ENCODE results near the gene TSPEAR. TPM values are rescaled to one million over a fixed set of nuclear protein-coding genes. Genes with fewer than 3 reads are reported as not detected.

The TSPEAR gene
- total RNA-seq, 4 donors from 2014 or later = not detected

DNA sequence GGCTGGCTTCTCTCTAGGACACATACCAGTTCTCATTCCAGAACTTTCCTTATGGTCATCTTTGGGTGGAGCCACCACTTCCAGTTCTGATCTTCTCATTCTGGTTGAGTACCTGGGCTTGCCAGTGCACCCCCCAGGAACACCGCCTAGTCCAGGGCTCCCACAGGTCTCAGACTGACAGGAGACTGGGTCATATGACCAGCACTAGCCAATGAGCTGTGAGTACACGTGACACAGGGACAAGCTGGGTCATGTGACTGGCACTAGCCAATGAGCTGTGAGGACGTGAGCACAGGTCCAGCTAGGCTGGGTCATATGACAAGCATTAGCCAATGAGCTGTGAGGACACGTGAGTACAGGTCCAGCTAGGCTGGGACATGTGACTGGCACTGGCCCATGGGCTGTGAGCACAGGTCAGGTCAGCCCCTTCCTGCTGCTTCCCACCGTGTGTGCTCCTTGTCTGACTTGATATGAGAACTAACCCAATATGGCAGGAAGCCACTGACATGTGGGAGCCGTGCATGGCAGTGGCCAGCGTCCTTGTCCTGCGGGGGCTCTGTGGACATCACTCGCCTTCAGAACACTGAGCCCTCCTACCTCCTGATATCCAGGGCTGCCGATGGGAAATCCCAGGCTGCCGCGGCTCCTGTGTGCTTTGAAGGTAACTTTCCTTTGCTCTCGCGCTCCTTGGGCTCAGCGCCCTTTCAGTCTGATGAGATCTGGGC is 194.0 kb downstream of the TSPEAR start:
- Histone ChIP-seq H3K4me1 (no peaks in the 10 kb centered on the region), H3K27ac (no peak overlapping the region), H3K27me3 (peaks cover 0 to under 1% of the 10 kb centered on the region in 2 donors), H3K4me3 (no peak overlapping the region), H3K9me3 (no peaks in the 10 kb centered on the region), H3K36me3 (no peaks in the 10 kb centered on the region)
- no peak for DNase-seq (ENCODE audit: low spot score in 2 of 2)
- WGBS, 2 donors = 79 to 90% methylated on average over 14 to 15 of the region's 15 CpGs
- TF ChIP-seq, protein P1, sequence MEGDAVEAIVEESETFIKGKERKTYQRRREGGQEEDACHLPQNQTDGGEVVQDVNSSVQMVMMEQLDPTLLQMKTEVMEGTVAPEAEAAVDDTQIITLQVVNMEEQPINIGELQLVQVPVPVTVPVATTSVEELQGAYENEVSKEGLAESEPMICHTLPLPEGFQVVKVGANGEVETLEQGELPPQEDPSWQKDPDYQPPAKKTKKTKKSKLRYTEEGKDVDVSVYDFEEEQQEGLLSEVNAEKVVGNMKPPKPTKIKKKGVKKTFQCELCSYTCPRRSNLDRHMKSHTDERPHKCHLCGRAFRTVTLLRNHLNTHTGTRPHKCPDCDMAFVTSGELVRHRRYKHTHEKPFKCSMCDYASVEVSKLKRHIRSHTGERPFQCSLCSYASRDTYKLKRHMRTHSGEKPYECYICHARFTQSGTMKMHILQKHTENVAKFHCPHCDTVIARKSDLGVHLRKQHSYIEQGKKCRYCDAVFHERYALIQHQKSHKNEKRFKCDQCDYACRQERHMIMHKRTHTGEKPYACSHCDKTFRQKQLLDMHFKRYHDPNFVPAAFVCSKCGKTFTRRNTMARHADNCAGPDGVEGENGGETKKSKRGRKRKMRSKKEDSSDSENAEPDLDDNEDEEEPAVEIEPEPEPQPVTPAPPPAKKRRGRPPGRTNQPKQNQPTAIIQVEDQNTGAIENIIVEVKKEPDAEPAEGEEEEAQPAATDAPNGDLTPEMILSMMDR (IDR thresholded peaks at IDR 0.05) = no peak
- TF ChIP-seq POLR2A (IDR thresholded peaks at IDR 0.05) (no peak), EP300 (IDR thresholded peaks at IDR 0.05) (no peak)

DNA sequence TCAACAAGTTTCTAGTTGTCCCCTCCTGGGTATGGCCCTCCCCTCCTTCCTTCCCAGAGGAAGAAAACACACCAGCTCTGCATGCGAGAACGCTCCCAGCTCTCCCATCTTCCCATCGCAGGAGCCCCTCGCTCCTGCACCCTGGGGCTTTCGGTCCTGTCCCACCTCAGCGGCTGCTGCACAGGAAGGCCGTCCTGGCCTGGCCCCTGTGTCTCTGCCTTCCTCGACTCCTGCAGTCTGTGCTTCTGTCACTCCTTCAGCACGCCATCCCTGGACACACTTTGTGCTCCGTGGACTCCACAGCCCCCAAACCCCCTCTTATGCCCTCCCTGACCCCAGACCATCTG is 194.6 kb downstream of the TSPEAR start:
- Histone ChIP-seq H3K4me3 (no peak overlapping the region), H3K27me3 (peaks cover 0 to 6% of the 10 kb centered on the region in 2 donors), H3K4me1 (no peaks in the 10 kb centered on the region), H3K36me3 (no peaks in the 10 kb centered on the region), H3K27ac (no peak overlapping the region), H3K9me3 (no peaks in the 10 kb centered on the region)
- 81 to 89% methylated on average over 10 of the region's 10 CpGs for WGBS, 2 donors
- DNase-seq (ENCODE audit: low spot score in 2 of 2) = no peak
- TF ChIP-seq EP300 (IDR thresholded peaks at IDR 0.05) (no peak), POLR2A (IDR thresholded peaks at IDR 0.05) (no peak)
- TF ChIP-seq, protein P1 (IDR thresholded peaks at IDR 0.05) = no peak

DNA sequence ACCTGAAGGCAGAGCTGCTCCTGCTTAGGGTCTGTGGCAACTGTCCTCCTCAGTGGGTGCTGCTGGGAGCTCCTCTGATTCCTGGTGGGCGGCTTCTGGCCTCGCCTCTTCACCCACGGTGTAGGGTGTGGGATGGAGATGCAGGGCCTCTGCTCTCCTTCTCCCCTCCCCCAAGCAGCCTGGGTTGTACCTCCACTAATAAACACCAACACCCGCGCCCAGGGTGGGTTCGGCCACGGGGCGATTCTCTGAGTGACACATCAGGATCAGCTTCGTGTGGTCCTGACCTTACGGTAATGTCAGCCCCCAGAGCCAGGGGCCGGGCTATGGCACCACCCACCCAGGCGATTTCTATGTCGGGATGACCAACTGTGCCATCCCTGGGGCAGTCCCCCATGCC is 195.0 kb downstream of the TSPEAR start:
- no peak for DNase-seq (ENCODE audit: low spot score in 2 of 2)

DNA sequence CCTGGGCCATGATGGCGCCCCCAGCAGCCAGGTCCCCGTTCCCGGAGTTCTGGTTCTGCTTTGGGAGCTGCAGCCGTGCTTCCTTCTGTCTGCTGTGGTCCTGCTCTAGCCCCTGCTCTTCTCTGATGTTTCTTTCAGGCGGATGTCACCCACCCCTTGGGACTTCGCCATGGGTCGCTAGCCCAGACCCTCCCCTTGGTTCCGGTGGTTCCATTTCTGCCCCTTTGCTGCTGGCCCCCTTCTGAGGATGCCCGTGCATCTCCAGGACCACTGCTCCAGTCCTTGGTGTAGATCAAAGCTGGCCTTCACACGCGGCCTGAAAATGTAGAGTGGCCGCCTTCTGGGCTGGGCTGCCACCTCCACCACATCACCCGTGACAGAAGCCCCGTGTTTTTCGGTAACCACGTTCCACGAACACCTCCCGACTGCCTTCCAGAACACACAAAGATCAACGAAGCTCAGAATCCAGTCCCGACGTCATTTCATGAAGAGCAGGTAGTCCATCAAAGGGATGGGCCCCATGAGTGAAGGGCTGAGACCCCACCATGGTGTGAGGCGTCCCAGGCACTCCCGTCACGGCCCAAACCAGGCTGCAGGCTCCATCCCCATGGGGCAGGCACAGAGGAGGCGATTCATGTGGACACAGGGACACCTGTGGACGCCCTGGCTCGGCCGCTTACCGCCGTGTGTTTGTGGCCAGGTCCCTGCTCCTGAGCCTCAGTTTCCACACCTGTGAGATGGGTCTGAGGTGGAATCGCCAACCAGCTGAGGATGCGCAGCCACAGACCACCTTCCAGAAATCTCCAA is 195.8 kb downstream of the TSPEAR start:
- TF ChIP-seq POLR2A (IDR thresholded peaks at IDR 0.05) (no peak), EP300 (IDR thresholded peaks at IDR 0.05) (no peak)
- TF ChIP-seq, protein P1 (IDR thresholded peaks at IDR 0.05) = no peak
- DNase-seq (ENCODE audit: low spot score in 2 of 2) = no peak
- peaks cover 0 to 3% (median under 1%) of the 10 kb centered on the region in 4 donors for H3K4me1 ChIP-seq
- H3K4me3 ChIP-seq = no peak overlapping the region
- no peak overlapping the region for H3K27ac ChIP-seq
- no peaks in the 10 kb centered on the region for H3K9me3 ChIP-seq
- 87 to 89% methylated on average over 32 of the region's 32 CpGs for WGBS, 2 donors
- peaks cover 0 to 18% of the 10 kb centered on the region in 2 donors for H3K27me3 ChIP-seq
- no peaks in the 10 kb centered on the region for H3K36me3 ChIP-seq

More for the DNA sequence above, 195.0 kb downstream of the TSPEAR start:
- H3K9me3 ChIP-seq = no peaks in the 10 kb centered on the region
- TF ChIP-seq, protein P1 (IDR thresholded peaks at IDR 0.05) = no peak
- no peak for TF ChIP-seq EP300 (IDR thresholded peaks at IDR 0.05)
- TF ChIP-seq POLR2A (IDR thresholded peaks at IDR 0.05) = no peak
- no peak overlapping the region for H3K27ac ChIP-seq
- H3K4me3 ChIP-seq = no peak overlapping the region
- no peaks in the 10 kb centered on the region for H3K36me3 ChIP-seq
- WGBS, 2 donors = 79 to 88% methylated on average over 11 to 13 of the region's 13 CpGs
- H3K27me3 ChIP-seq = peaks cover 0 to 10% of the 10 kb centered on the region in 2 donors
- no peaks in the 10 kb centered on the region for H3K4me1 ChIP-seq
